Upper lobe of right lung (tissue), 1 donor: ENCODE data around the gene CCDC137. TPM values are rescaled to one million over a fixed set of nuclear protein-coding genes. Genes with fewer than 3 reads are reported as not detected.

ENCODE experiments used
- ATAC-seq: fragments of 200-7000 bp; cut with Tn5 transposase; one replicate; pipeline ENCODE4 v1.9.1; 2020; ENCODE audit warnings: mild to moderate bottlenecking, moderate library complexity
- DNase-seq: peaks from one replicate; pipeline ENCODE4 v3.0.0-alpha.2; 2020
- H3K27ac ChIP-seq: fragments of 200-600 bp; one replicate; pipeline ENCODE4 v1.8.0; 2022
- H3K27me3 ChIP-seq: fragments of 200-600 bp; one replicate; pipeline ENCODE4 v1.8.0; 2022; ENCODE audit warnings: mild to moderate bottlenecking
- H3K36me3 ChIP-seq: fragments of 200-600 bp; one replicate; pipeline ENCODE4 v1.8.0; 2022
- H3K4me1 ChIP-seq: fragments of 200-600 bp; one replicate; pipeline ENCODE4 v1.8.0; 2022
- H3K4me3 ChIP-seq: fragments of 200-600 bp; one replicate; pipeline ENCODE4 v1.8.0; 2022; ENCODE audit warnings: mild to moderate bottlenecking
- H3K9me3 ChIP-seq: fragments of 200-600 bp; one replicate; pipeline ENCODE4 v1.8.0; 2022
- CTCF ChIP-seq: fragments of 200-600 bp; IDR thresholded peaks from one replicate; pipeline ENCODE4 v1.8.0; 2022; ENCODE audit warnings: antibody characterized with exemption
- intact Hi-C: fragments of 100-400 bp; cut with DNase I; formaldehyde crosslinking; loops from one replicate; pipeline ENCODE4 v1.11.0; 2022
- total RNA-seq: library from RNA; stranded (reverse); fragmentation: NEBNext Ultra II Directional; extraction: Animal tissue kit (Norgen Biotek cat#: 25700); gene quantifications from one replicate; pipeline ENCODE4 v1.2.1, GENCODE V29; 2021
- donor health status: DM: no; HTN: yes; CAD: no; lungs with severe emphysema.

CCDC137 gene
- total RNA-seq, 1 donor from 2014 or later = 13.7 TPM

- DNase-seq (peak; percentile 57), ATAC-seq (no peak)
- H3K27me3 ChIP-seq = no peaks in the 10 kb centered on the region
- H3K4me1 ChIP-seq = peaks cover 18% of the 10 kb centered on the region
- H3K36me3 ChIP-seq = no peaks in the 10 kb centered on the region
- no peak for TF ChIP-seq CTCF
- no peaks in the 10 kb centered on the region for H3K9me3 ChIP-seq
- no peak overlapping the region for H3K27ac ChIP-seq
- intact Hi-C loops = no loop called here
- H3K4me3 ChIP-seq = no peak overlapping the region
These were observed 49.5 kb downstream of the CCDC137 start for GRCh38 chr17:81715872-81716673.

- Histone ChIP-seq H3K9me3 (no peaks in the 10 kb centered on the region), H3K4me1 (peaks cover 13% of the 10 kb centered on the region), H3K27me3 (no peaks in the 10 kb centered on the region), H3K36me3 (no peaks in the 10 kb centered on the region), H3K4me3 (no peak overlapping the region), H3K27ac (no peak overlapping the region)
- peak; percentile 61 for DNase-seq
- intact Hi-C loops = no loop called here
- no peak for TF ChIP-seq CTCF
- ATAC-seq = no peak
These were observed 50.1 kb downstream of the CCDC137 start for GRCh38 chr17:81716674-81716996.

DNA sequence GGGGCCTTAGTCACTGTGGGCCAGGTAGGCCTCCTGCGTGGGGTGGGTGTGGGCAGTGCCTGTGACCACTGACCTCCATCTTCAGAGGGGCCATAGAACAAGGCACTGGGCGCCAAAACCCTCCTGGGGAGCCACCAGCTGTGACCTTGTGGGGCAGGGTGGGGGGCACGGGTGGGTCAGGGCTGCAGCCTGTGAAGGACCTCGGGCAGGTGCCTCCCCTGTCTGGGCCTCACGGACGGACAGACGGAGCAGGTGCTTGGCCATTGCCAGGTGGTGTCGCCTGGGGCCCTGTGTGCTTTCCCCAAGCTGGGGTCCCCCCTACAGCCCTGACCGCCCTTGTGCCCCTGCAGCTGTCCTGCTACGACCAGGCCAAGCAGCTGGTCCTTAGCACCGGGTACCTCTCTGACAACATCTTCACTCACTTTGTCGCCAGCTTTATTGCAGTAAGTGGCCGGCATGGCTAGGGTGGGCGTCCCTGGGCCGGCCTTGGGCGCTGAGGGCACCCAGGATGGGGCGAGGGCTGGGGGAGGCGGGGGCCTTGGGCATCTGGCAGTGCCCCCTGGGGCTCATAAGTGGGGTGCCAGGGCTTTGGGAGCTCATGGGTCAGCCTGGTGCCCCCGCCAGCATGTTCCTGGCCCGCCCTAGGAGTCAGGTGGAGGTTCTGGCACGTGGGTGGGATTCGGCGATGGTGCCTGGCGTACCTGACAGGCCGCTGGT is 50.7 kb downstream of the CCDC137 start:
- DNase-seq (peak; percentile 61), ATAC-seq (no peak)
- no peak overlapping the region for H3K4me3 ChIP-seq
- no peaks in the 10 kb centered on the region for H3K27me3 ChIP-seq
- no peaks in the 10 kb centered on the region for H3K36me3 ChIP-seq
- intact Hi-C loops = no loop called here
- no peak overlapping the region for H3K27ac ChIP-seq
- TF ChIP-seq CTCF = no peak
- H3K9me3 ChIP-seq = no peaks in the 10 kb centered on the region
- H3K4me1 ChIP-seq = peaks cover 16% of the 10 kb centered on the region

- DNase-seq (no peak), ATAC-seq (no peak)
- Histone ChIP-seq H3K4me3 (no peak overlapping the region), H3K9me3 (no peaks in the 10 kb centered on the region), H3K27me3 (no peaks in the 10 kb centered on the region), H3K4me1 (peaks cover 17% of the 10 kb centered on the region), H3K27ac (no peak overlapping the region), H3K36me3 (no peaks in the 10 kb centered on the region)
- intact Hi-C loops = no loop called here
- no peak for TF ChIP-seq CTCF
These were observed 51.2 kb downstream of the CCDC137 start for GRCh38 chr17:81717766-81718089.

- intact Hi-C loops = no loop called here
- Histone ChIP-seq H3K4me1 (peaks cover 7% of the 10 kb centered on the region), H3K4me3 (no peak overlapping the region), H3K9me3 (no peaks in the 10 kb centered on the region), H3K36me3 (no peaks in the 10 kb centered on the region), H3K27ac (no peak overlapping the region), H3K27me3 (no peaks in the 10 kb centered on the region)
- no peak for ATAC-seq
- no peak for TF ChIP-seq CTCF
- DNase-seq = peak; percentile 62
These were observed 53.1 kb downstream of the CCDC137 start for GRCh38 chr17:81719410-81720266.
